NCI-H748 (cell line): ENCODE results near the gene PSMC3.

Experiments used
- DNase-seq: peaks from one replicate; lab custom pipeline; 2025; ENCODE audit not compliant: unreplicated experiment; lab: John Stamatoyannopoulos, UW

PSMC3 gene

GRCh38 chr11:47426062-47426956, at the start of gene PSMC3:
TSS of gene PSMC3 (minus strand) at chr11:47426439. CDS start at chr11:47426279, 160 bp downstream.
- peak; percentile 97 for DNase-seq

- no peak for DNase-seq
Observed at GRCh38 chr11:47470671-47471070, 44.4 kb upstream of the PSMC3 start.

GRCh38 chr11:47469361-47470179, 43.3 kb upstream of the PSMC3 start:
- no peak for DNase-seq

- DNase-seq: no peak
Observed at GRCh38 chr11:47468598-47469214, 42.5 kb upstream of the PSMC3 start.

- DNase-seq: peak; percentile 55
Observed at GRCh38 chr11:47467357-47467756, 41.1 kb upstream of the PSMC3 start.

- peak; percentile 37 for DNase-seq
Observed at GRCh38 chr11:47466701-47467250, 40.5 kb upstream of the PSMC3 start.

- no peak for DNase-seq
Observed at GRCh38 chr11:47466201-47466600, 40.0 kb upstream of the PSMC3 start.

- DNase-seq: no peak
Observed at GRCh38 chr11:47464483-47464882, 38.2 kb upstream of the PSMC3 start.

GRCh38 chr11:47461876-47462275, 35.6 kb upstream of the PSMC3 start:
- DNase-seq: no peak

GRCh38 chr11:47460571-47461235, 34.5 kb upstream of the PSMC3 start:
- no peak for DNase-seq

GRCh38 chr11:47454258-47454671, 28.0 kb upstream of the PSMC3 start:
- peak; percentile 75 for DNase-seq

GRCh38 chr11:47453365-47453764, 27.1 kb upstream of the PSMC3 start:
- DNase-seq: no peak

GRCh38 chr11:47451990-47452389, 25.8 kb upstream of the PSMC3 start:
- DNase-seq: no peak

- no peak for DNase-seq
Observed at GRCh38 chr11:47451436-47451835, 25.2 kb upstream of the PSMC3 start.

GRCh38 chr11:47449541-47449940, 23.3 kb upstream of the PSMC3 start:
- no peak for DNase-seq

- DNase-seq: no peak
Observed at GRCh38 chr11:47448566-47449427, 22.6 kb upstream of the PSMC3 start, which contains the start of gene RAPSN. TSS of gene RAPSN (minus strand) at chr11:47449136. CDS start at chr11:47448964, 172 bp downstream.

- DNase-seq: no peak
Observed at GRCh38 chr11:47447906-47448305, 21.7 kb upstream of the PSMC3 start.

- DNase-seq: no peak
Observed at GRCh38 chr11:47446833-47447232, 20.6 kb upstream of the PSMC3 start.

GRCh38 chr11:47445840-47446239, 19.6 kb upstream of the PSMC3 start:
- no peak for DNase-seq

GRCh38 chr11:47443817-47444216, 17.6 kb upstream of the PSMC3 start:
- DNase-seq: no peak
